K562 (cell line): ENCODE data around the gene RPL27. TPM values are rescaled to one million over a fixed set of nuclear protein-coding genes. Genes with fewer than 3 reads are reported as not detected.

Experiments
- AFF1 ChIP-seq, 2 experiments: fragments of 450-650 bp; IDR thresholded peaks; 2 replicates each; pipeline ENCODE4 v1.6.1; 2018; ENCODE audit warnings: mild to moderate bottlenecking in 2 of 2, low read depth in 1 of 2; ENCODE audit not compliant: partially characterized antibody in 2 of 2
- CBFA2T3 ChIP-seq: fragments of 450-650 bp; IDR thresholded peaks from 2 replicates; pipeline ENCODE4 v1.6.1; 2017
- HDAC1 ChIP-seq, 2 experiments: fragments of 450-650 bp; IDR thresholded peaks; 2 replicates each; pipeline ENCODE4 v1.6.1; 2016 to 2017; ENCODE audit warnings: inconsistent platforms in 1 of 2, mild to moderate bottlenecking in 1 of 2, moderate library complexity in 1 of 2
- HNRNPUL1 ChIP-seq: fragments of 200-400 bp; formaldehyde crosslinking; IDR thresholded peaks from 2 replicates; pipeline ENCODE4 v1.6.1; 2017; ENCODE audit warnings: low read length
- MED1 ChIP-seq: sonication (generic); formaldehyde crosslinking; IDR thresholded peaks from 2 replicates; pipeline ENCODE4 v1.8.1; 2023; ENCODE audit warnings: missing genetic modification reagents, borderline replicate concordance
- MLLT1 ChIP-seq, 2 experiments: fragments of 450-650 bp; IDR thresholded peaks; 2 replicates each; pipeline ENCODE4 v1.6.1; 2016
- MYNN ChIP-seq, 2 experiments: sonication (generic); formaldehyde crosslinking in 1 of 2; IDR thresholded peaks; 2 replicates each; pipeline versions ENCODE4 v1.5.0 to v1.6.1; 2016 to 2020; ENCODE audit warnings: antibody characterized with exemption in 1 of 2, missing genetic modification reagents in 1 of 2
- NFYB ChIP-seq: IDR thresholded peaks from 2 replicates; pipeline ENCODE4 v1.6.1; 2011; ENCODE audit warnings: mild to moderate bottlenecking, moderate library complexity; ENCODE audit not compliant: insufficient read length; ENCODE audit errors: extremely low read depth
- PRPF4 ChIP-seq: fragments of 200-400 bp; formaldehyde crosslinking; IDR thresholded peaks from one replicate; pipeline ENCODE4 v1.6.1; 2017; ENCODE audit warnings: low read length, low read depth, mild to moderate bottlenecking; ENCODE audit not compliant: insufficient read depth, poor library complexity, severe bottlenecking
- RBBP5 ChIP-seq: fragments of 200-600 bp; sonication (generic); IDR thresholded peaks from 2 replicates; pipeline ENCODE4 v1.6.1; 2012; ENCODE audit warnings: borderline replicate concordance, mild to moderate bottlenecking, low read length, control low read depth, inconsistent platforms; ENCODE audit not compliant: insufficient read depth, poor library complexity, severe bottlenecking
- STAG1 ChIP-seq: sonication (generic); formaldehyde crosslinking; IDR thresholded peaks from 2 replicates; pipeline ENCODE4 v1.5.0; 2020; ENCODE audit warnings: missing genetic modification reagents, borderline replicate concordance
- ZNF280A ChIP-seq: fragments of 450-650 bp; IDR thresholded peaks from 2 replicates; pipeline ENCODE4 v1.6.1; 2018; ENCODE audit warnings: mild to moderate bottlenecking, low read depth; ENCODE audit not compliant: partially characterized antibody
- ZNF395 ChIP-seq: fragments of 200-800 bp; sonication (Bioruptor generic); IDR thresholded peaks from 2 replicates; pipeline ENCODE4 v1.6.1; 2017; ENCODE audit warnings: missing genetic modification characterization, missing compliant biosample characterization
- ZNF41 ChIP-seq: fragments of 250-450 bp; sonication (Bioruptor Pico); conservative IDR thresholded peaks from 2 replicates; pipeline ENCODE4 v1.4.0; 2020; ENCODE audit warnings: mild to moderate bottlenecking
- ZNF445 ChIP-seq: fragments of 250-450 bp; sonication (Bioruptor Pico); IDR thresholded peaks from 2 replicates; pipeline ENCODE4 v1.4.0; 2020; ENCODE audit warnings: low read depth, mild to moderate bottlenecking, moderate library complexity
- polyA plus RNA-seq, 8 experiments: library from polyadenylated mRNA; depleted of rRNA in 4 of 8; stranded (reverse) in 5 of 8; unstranded in 3 of 8; fragments of >200 nt; fragmentation: Nextera tagmentation in 2 of 8; fragmentation: Illumina TruSeq in 1 of 8; extraction: Ambion mirVana in 2 of 8; extraction: Trizol in 1 of 8; gene quantifications; 2 replicates each; pipeline versions ENCODE4 v1.2.1 to v1.2.3, GENCODE V29; 2011 to 2014; ENCODE audit warnings: inconsistent platforms in 1 of 8, missing spikeins in 1 of 8
- total RNA-seq, 7 experiments: library from RNA; depleted of rRNA in 6 of 7; stranded (reverse); fragments of >200 nt in 6 of 7; fragmentation: Illumina TruSeq in 2 of 7; extraction: Trizol in 2 of 7; gene quantifications; 2 replicates each; pipeline versions ENCODE4 v1.2.1 to v1.2.3, GENCODE V29; 2011 to 2021; ENCODE audit warnings: low replicate concordance in 1 of 7
- TF ChIP-seq, protein P1 (sequence below): fragments of 250-450 bp; sonication (Bioruptor Pico); IDR thresholded peaks from 2 replicates; pipeline ENCODE4 v1.8.0; 2021; ENCODE audit warnings: borderline replicate concordance, mild to moderate bottlenecking, moderate library complexity; ENCODE audit not compliant: poor library complexity, severe bottlenecking

The RPL27 gene
- total and polyA plus RNA-seq, 9 of the 15 experiments (the other 6 are each of a cell fraction or from before 2014, with no cell fraction given) = 1,539 to 6,155 (median 3,710) TPM

- TF ChIP-seq ZNF395 (0 out of 2 replicates have a peak, but pooled peaks have one; percentile 26), MYNN (IDR thresholded peaks at IDR 0.05) (peak; percentile 17; the same call in 1 of the 2 replicates), MYNN (CRISPR knock-in tag; IDR thresholded peaks at IDR 0.05) (no peak), ZNF445 (CRISPR knock-in tag) (no peak), PRPF4 (no peak), MED1 (CRISPR knock-in tag) (no peak), NFYB (no peak), STAG1 (CRISPR knock-in tag) (no peak), RBBP5 (peak; percentile 38), MLLT1 (IDR thresholded peaks at IDR 0.05) (no peak), ZNF41 (CRISPR knock-in tag) (no peak), AFF1 (IDR thresholded peaks at IDR 0.05; ENCODE audit: low read depth in 1 of 2, partially characterized antibody in 2 of 2) (peak in 1 of 2 experiments; percentile 12), ZNF280A (no peak), HNRNPUL1 (no peak), HDAC1 (IDR thresholded peaks at IDR 0.05) (peak; percentile 68 to 96; a peak in 3 of 4 replicates), CBFA2T3 (no peak)
- TF ChIP-seq, protein P1, sequence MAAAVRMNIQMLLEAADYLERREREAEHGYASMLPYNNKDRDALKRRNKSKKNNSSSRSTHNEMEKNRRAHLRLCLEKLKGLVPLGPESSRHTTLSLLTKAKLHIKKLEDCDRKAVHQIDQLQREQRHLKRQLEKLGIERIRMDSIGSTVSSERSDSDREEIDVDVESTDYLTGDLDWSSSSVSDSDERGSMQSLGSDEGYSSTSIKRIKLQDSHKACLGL (CRISPR knock-in tag) = peak; percentile 55
Measured at GRCh38 chr17:42964161-42964932, 33.9 kb upstream of the RPL27 start, which contains the start of gene AARSD1 (continued).
